Sigmoid colon (tissue), 7 donors: ENCODE data around the gene EXOSC9. TPM values are rescaled to one million over a fixed set of nuclear protein-coding genes. Genes with fewer than 3 reads are reported as not detected.

Experiments used
- DNase-seq: peaks from one replicate; pipeline ENCODE4 v3.0.0-alpha.2; 2019
- H3K27ac ChIP-seq, 4 donors: fragments of 200-600 bp; sonication (generic); one replicate each; pipeline ENCODE4 v1.5.1; 2016 to 2019; ENCODE audit warnings: mild to moderate bottlenecking in 1 of 4
- H3K27me3 ChIP-seq, 3 donors: fragments of 200-600 bp; sonication (generic); one replicate each; pipeline ENCODE4 v1.5.1; 2019; ENCODE audit warnings: mild to moderate bottlenecking in 1 of 3
- H3K36me3 ChIP-seq, 4 donors: fragments of 200-600 bp; sonication (generic); one replicate each; pipeline ENCODE4 v1.5.1; 2016 to 2019
- H3K4me1 ChIP-seq, 4 donors: fragments of 200-600 bp; sonication (generic); one replicate each; pipeline ENCODE4 v1.5.1; 2017 to 2019
- H3K4me3 ChIP-seq, 4 donors: fragments of 200-600 bp; sonication (generic); one replicate each; pipeline ENCODE4 v1.5.1; 2017 to 2019; ENCODE audit warnings: mild to moderate bottlenecking in 2 of 4, moderate library complexity in 1 of 4
- H3K9me3 ChIP-seq, 4 donors: fragments of 200-600 bp in 3 of 4; sonication (generic) in 3 of 4; one replicate each; pipeline versions ENCODE4 v1.5.1 to v1.6.1; 2013 to 2019
- EP300 ChIP-seq, 4 donors: sonication (generic); formaldehyde crosslinking; IDR thresholded peaks; one replicate each; pipeline ENCODE4 v1.6.1; 2017; ENCODE audit warnings: antibody characterized with exemption in 4 of 4
- POLR2A ChIP-seq, 2 donors: fragments of 450-650 bp; IDR thresholded peaks; one replicate each; pipeline ENCODE4 v1.6.1; 2016; ENCODE audit warnings: antibody characterized with exemption in 2 of 2, mild to moderate bottlenecking in 2 of 2, moderate library complexity in 2 of 2
- POLR2AphosphoS5 ChIP-seq, 4 donors: sonication (generic); formaldehyde crosslinking; IDR thresholded peaks; one replicate each; pipeline ENCODE4 v1.6.1; 2017; ENCODE audit warnings: antibody characterized with exemption in 4 of 4
- WGBS, 2 donors: extraction: QIAGEN DNeasy Blood & Tissue Kit; methylation state at CpG; one replicate each; pipeline ENCODE4 v1.1.7; 2013; 5-methylcytosine and 5-hydroxymethylcytosine counted together
- intact Hi-C: fragments of 100-400 bp; cut with DNase I; formaldehyde crosslinking; loops from one replicate; pipeline ENCODE4 v1.15.1; 2023
- polyA plus RNA-seq, 3 donors: library from polyadenylated mRNA; stranded (reverse); fragments of 200-250 nt; gene quantifications; one replicate each; pipeline ENCODE4 v1.2.3, GENCODE V29; 2013
- total RNA-seq, 4 donors: library from RNA; depleted of rRNA; stranded (reverse); fragments of >200 nt; gene quantifications; one replicate each; pipeline ENCODE4 v1.1.0, GENCODE V29; 2016
- TF ChIP-seq, protein P1 (sequence below), 4 experiments: fragments of 450-650 bp in 3 of 4; fragments of 200-600 bp in 1 of 4; IDR thresholded peaks; one replicate each; pipeline ENCODE4 v1.5.1; 2016 to 2019; ENCODE audit warnings: antibody characterized with exemption in 4 of 4, mild to moderate bottlenecking in 3 of 4, moderate library complexity in 2 of 4
- donor health status: healthy with polysubstance abuse.
- donor health status: Bipolar disorder and iron deficiency.
- donor health status: healthy.

The EXOSC9 gene
- total and polyA plus RNA-seq, 7 donors, result 8.3 to 25.3 (median 16.2) TPM

DNA sequence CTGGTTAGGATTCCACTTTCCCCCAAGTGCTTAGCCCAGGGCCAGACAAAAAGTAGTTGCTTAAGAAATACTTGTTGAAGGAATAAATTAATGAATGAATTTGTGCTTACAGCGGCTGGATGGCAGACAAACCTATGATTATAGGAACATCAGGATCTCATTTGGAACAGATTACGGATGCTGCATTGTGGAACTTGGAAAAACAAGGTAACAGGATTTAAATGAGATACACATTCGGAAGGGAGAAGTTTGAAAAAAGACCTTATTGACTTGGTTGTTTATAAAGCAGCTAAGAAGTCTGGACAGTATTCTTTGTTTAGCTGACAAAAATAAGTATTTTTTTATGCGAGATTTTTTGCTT, 572 bp downstream of the EXOSC9 start:
- intact Hi-C loops, result loop anchor here (5.0 kb wide), 2 partner anchors 71 to 104 kb away; partner anchors contain the start of genes ANXA5 and BBS7
- H3K4me1 ChIP-seq, result peaks cover 0 to 17% (median 9%) of the 10 kb centered on the region in 4 donors
- peaks cover 0 to 43% (median 13%) of the 10 kb centered on the region in 4 donors for H3K36me3 ChIP-seq
- no peak for DNase-seq
- H3K27me3 ChIP-seq, result no peaks in the 10 kb centered on the region
- WGBS, 2 donors, result 12 to 21% methylated on average over 4 of the region's 4 CpGs
- H3K27ac ChIP-seq, result peak overlapping the region; percentile 85 to 96 (median 89)
- H3K9me3 ChIP-seq, result no peaks in the 10 kb centered on the region
- peak overlapping the region; percentile 82 to 90 (median 88) for H3K4me3 ChIP-seq
- TF ChIP-seq POLR2AphosphoS5 (IDR thresholded peaks at IDR 0.05) (no peak), POLR2A (IDR thresholded peaks at IDR 0.05) (no peak), EP300 (IDR thresholded peaks at IDR 0.05) (no peak)
- TF ChIP-seq, protein P1, sequence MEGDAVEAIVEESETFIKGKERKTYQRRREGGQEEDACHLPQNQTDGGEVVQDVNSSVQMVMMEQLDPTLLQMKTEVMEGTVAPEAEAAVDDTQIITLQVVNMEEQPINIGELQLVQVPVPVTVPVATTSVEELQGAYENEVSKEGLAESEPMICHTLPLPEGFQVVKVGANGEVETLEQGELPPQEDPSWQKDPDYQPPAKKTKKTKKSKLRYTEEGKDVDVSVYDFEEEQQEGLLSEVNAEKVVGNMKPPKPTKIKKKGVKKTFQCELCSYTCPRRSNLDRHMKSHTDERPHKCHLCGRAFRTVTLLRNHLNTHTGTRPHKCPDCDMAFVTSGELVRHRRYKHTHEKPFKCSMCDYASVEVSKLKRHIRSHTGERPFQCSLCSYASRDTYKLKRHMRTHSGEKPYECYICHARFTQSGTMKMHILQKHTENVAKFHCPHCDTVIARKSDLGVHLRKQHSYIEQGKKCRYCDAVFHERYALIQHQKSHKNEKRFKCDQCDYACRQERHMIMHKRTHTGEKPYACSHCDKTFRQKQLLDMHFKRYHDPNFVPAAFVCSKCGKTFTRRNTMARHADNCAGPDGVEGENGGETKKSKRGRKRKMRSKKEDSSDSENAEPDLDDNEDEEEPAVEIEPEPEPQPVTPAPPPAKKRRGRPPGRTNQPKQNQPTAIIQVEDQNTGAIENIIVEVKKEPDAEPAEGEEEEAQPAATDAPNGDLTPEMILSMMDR (IDR thresholded peaks at IDR 0.05), result no peak

DNA sequence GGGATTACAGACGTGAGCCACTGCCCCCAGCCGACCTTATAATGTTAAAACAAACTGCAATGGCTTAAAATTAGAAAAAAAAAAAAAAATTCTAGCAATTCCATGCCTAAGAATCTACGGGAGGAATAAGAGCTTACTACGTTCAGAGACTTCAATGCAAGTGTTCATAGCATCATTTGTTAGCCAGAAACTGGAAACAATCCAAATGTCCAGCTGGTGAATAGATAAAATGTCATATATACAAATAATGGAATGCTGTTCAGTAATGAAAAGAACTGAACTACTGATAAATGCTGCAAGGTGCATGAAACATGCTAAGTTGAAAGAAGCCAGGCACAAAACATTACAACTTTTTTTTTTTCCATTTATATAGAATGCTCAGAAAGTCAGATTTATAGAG, 5.3 kb downstream of the EXOSC9 start:
- peaks cover 0 to 89% (median 34%) of the 10 kb centered on the region in 4 donors for H3K36me3 ChIP-seq

DNA sequence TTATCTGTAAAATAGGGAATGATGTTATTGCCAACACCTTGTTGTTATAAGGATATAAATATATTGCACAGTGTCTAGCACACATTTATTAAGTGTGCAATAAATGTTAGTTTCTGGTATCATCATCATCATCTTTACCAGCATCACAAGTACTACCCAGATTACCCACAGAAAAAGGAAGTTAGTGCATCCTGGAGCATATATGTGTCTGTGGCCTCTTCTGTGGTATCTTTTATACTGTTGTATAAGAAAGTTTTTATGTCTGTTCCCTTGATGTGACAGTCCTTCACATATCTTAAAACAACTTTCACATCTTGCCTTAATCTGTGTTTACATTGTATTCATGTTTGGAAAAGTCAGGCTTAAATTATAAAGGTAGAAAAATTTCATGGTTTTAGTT, 10.0 kb downstream of the EXOSC9 start:
- no peak for TF ChIP-seq POLR2A (IDR thresholded peaks at IDR 0.05)
- TF ChIP-seq, protein P1 (IDR thresholded peaks at IDR 0.05), result no peak
- no peak for TF ChIP-seq POLR2AphosphoS5 (IDR thresholded peaks at IDR 0.05)
- no peak for TF ChIP-seq EP300 (IDR thresholded peaks at IDR 0.05)
- Histone ChIP-seq H3K9me3 (no peaks in the 10 kb centered on the region), H3K27ac (no peak overlapping the region), H3K36me3 (peaks cover 4 to 99% (median 36%) of the 10 kb centered on the region in 4 donors), H3K27me3 (no peaks in the 10 kb centered on the region), H3K4me1 (no peaks in the 10 kb centered on the region), H3K4me3 (no peak overlapping the region)
- no peak for DNase-seq
- intact Hi-C loops, result no loop called here

More for the DNA sequence above, 5.3 kb downstream of the EXOSC9 start:
- no peaks in the 10 kb centered on the region for H3K9me3 ChIP-seq
- H3K27ac ChIP-seq, result no peak overlapping the region
- intact Hi-C loops, result no loop called here
- H3K4me1 ChIP-seq, result peaks cover 0 to 14% (median 7%) of the 10 kb centered on the region in 4 donors
- no peak overlapping the region for H3K4me3 ChIP-seq
- DNase-seq, result no peak
- 81 to 91% methylated on average over 4 of the region's 4 CpGs for WGBS, 2 donors
- H3K27me3 ChIP-seq, result no peaks in the 10 kb centered on the region
- TF ChIP-seq, protein P1 (IDR thresholded peaks at IDR 0.05), result no peak
- TF ChIP-seq POLR2AphosphoS5 (IDR thresholded peaks at IDR 0.05) (no peak), EP300 (IDR thresholded peaks at IDR 0.05) (no peak)

DNA sequence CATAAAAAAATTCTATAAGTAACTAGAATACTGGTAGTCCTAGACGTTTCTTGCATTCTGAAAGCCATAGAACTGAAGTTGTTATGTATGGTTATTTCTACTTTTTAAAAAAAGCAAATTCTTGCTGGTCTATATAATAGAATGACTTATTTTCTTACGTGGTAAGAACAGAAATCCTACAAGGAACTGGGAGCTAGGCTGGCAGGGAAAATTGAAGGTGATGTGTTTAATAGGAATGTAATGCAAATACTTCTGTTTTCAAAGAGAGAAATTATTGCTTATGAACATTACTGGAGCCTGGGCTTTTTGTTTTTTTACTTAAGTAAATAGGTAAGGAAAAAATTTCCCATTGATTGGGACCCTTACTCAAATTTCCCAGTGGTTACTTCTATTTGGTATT, 13.6 kb downstream of the EXOSC9 start:
- WGBS, 2 donors, result 90 to 92% methylated on average over 2 of the region's 2 CpGs
- DNase-seq, result no peak
- no peak overlapping the region for H3K27ac ChIP-seq
- no peaks in the 10 kb centered on the region for H3K9me3 ChIP-seq
- H3K36me3 ChIP-seq, result peaks cover 4 to 91% (median 38%) of the 10 kb centered on the region in 4 donors
- H3K4me1 ChIP-seq, result no peaks in the 10 kb centered on the region
- TF ChIP-seq POLR2AphosphoS5 (IDR thresholded peaks at IDR 0.05), result no peak
- TF ChIP-seq EP300 (IDR thresholded peaks at IDR 0.05), result no peak
- TF ChIP-seq, protein P1 (IDR thresholded peaks at IDR 0.05), result no peak
- no peak for TF ChIP-seq POLR2A (IDR thresholded peaks at IDR 0.05)
- intact Hi-C loops, result no loop called here
- H3K27me3 ChIP-seq, result no peaks in the 10 kb centered on the region
- H3K4me3 ChIP-seq, result no peak overlapping the region

DNA sequence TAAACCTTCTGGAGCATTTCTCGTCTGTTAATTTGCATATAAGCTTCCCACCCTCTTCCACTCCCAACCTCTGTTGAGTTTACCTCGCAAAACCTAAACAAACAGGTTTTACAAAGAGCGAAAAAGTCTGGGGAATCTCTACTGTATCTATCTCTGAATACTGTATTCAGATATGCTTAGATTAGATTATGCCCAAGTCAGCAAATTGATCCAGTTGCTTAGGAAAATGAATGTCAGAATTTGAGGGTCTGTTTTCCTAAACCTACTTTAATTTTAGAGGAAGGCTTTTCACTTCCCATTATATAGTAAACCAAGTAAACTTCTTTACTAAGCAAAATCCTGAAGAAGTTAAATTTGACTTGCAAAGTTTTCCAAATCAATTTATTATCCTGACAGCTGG, 15.9 kb downstream of the EXOSC9 start:
- peaks cover 4 to 78% (median 21%) of the 10 kb centered on the region in 4 donors for H3K36me3 ChIP-seq
- intact Hi-C loops, result no loop called here
- 79 to 83% methylated on average over 3 of the region's 3 CpGs for WGBS, 2 donors

More for the DNA sequence above, 15.9 kb downstream of the EXOSC9 start:
- Histone ChIP-seq H3K27me3 (no peaks in the 10 kb centered on the region), H3K4me3 (no peak overlapping the region), H3K9me3 (no peaks in the 10 kb centered on the region), H3K27ac (no peak overlapping the region), H3K4me1 (no peaks in the 10 kb centered on the region)
- DNase-seq, result no peak
- TF ChIP-seq POLR2A (IDR thresholded peaks at IDR 0.05), result no peak
- no peak for TF ChIP-seq POLR2AphosphoS5 (IDR thresholded peaks at IDR 0.05)
- TF ChIP-seq, protein P1 (IDR thresholded peaks at IDR 0.05), result no peak
- TF ChIP-seq EP300 (IDR thresholded peaks at IDR 0.05), result no peak
